ENCODE measurements around the gene EMP3.
"Not testable (repeated sequence)": the region's sequence is repeated elsewhere in the genome, so short reads cannot be mapped to it uniquely, and the experiment has no call there.

Gene EMP3, protein sequence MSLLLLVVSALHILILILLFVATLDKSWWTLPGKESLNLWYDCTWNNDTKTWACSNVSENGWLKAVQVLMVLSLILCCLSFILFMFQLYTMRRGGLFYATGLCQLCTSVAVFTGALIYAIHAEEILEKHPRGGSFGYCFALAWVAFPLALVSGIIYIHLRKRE

DNA sequence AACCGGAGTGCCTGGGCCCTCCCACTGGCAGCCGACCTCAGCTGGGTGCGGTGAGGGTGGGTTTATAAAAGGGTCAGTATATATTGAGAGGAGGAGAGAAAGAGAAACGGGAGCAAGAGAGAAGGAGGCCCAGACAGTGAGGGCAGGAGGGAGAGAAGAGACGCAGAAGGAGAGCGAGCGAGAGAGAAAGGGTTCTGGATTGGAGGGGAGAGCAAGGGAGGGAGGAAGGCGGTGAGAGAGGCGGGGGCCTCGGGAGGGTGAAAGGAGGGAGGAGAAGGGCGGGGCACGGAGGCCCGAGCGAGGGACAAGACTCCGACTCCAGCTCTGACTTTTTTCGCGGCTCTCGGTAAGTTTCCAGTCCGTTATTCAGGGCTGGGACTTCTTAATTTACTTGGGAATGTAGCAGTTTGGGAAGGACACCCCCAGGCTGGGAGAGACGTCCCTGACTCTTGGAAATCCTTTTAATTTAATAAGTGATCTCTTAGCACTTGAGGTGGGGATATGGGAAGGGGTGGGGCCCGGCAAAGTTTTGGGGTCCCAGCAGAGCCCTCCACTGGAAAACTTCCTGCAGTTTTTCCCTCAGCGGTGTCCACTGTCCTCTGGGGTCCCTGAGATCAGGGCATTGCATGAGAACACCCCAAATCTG, at the start of gene EMP3:
TSS of gene EMP3 (plus strand) at position 288 of the 646 bp plus-strand sequence. CDS start 1,293 bp downstream, outside the sequence.
- Histone ChIP-seq H3K36me3 (replicated peaks) (no peaks in the 10 kb centered on the region), H3K4me1 (peaks cover 17% of the 10 kb centered on the region), H3K4me3 (peak within 1 kb of the TSS; percentile 36), H3K9me3 (no peaks in the 10 kb centered on the region), H3K27me3 (ENCODE audit: low read depth) (no peaks in the 10 kb centered on the region)
- peak; percentile 83 to 92 for DNase-seq (ENCODE audit: low spot score in 2 of 2)
- in situ Hi-C loops (cut with MboI; ENCODE audit: low sequenced_read_pairs): no loop called here

DNA sequence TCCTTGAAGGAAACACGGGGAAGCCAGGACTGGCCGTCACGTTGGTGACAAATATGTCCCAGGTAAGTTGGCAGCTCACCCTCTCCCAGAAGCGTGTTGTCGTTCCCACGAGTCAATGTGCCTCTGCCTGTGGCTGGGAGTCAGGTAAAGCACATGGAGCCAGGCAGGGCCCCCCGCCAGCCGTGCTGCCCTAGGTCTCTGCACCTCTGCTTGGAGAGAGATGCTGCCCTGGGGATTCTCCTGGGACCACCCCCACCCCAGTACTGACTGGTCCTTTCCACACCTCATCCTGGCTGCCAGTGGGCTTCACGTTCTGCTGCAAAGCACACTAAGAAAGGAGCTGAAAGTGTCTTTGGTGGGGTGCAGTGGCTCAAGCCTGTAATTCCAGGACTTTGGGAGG, 45.6 kb upstream of the EMP3 start:
- Histone ChIP-seq H3K4me1 (no peaks in the 10 kb centered on the region), H3K4me3 (no peak overlapping the region), H3K27me3 (ENCODE audit: low read depth) (no peaks in the 10 kb centered on the region), H3K36me3 (replicated peaks) (peaks cover 34% of the 10 kb centered on the region), H3K9me3 (no peaks in the 10 kb centered on the region; the same call in 1 of the 2 replicates)
- in situ Hi-C loops (cut with MboI; ENCODE audit: low sequenced_read_pairs): no loop called here
- no peak for DNase-seq (ENCODE audit: low spot score in 2 of 2)

DNA sequence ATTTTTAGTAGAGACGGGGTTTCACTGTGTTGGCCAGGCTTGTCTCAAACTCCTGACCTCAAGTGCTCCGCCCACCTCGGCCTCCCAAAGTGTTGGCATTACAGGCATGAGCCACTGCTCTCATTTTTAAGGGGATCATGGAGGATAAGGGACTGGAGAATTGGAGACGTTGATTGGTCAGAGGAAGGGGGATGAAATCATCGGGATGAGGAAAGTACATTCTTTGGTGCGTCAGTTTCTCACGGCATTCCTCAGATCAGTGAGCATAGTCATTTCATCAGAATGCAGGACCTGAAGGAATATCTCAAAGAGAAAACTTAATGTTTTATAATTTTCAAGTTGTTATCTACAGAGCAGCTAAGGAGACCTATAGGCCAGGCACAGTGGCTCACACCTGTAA, 41.4 kb upstream of the EMP3 start:
- Histone ChIP-seq H3K9me3 (no peaks in the 10 kb centered on the region; the same call in 1 of the 2 replicates), H3K27me3 (ENCODE audit: low read depth) (no peaks in the 10 kb centered on the region), H3K4me1 (no peaks in the 10 kb centered on the region), H3K4me3 (no peak overlapping the region), H3K36me3 (replicated peaks) (peaks cover 57% of the 10 kb centered on the region)
- in situ Hi-C loops (cut with MboI; ENCODE audit: low sequenced_read_pairs): no loop called here
- no peak for DNase-seq (ENCODE audit: low spot score in 2 of 2)

DNA sequence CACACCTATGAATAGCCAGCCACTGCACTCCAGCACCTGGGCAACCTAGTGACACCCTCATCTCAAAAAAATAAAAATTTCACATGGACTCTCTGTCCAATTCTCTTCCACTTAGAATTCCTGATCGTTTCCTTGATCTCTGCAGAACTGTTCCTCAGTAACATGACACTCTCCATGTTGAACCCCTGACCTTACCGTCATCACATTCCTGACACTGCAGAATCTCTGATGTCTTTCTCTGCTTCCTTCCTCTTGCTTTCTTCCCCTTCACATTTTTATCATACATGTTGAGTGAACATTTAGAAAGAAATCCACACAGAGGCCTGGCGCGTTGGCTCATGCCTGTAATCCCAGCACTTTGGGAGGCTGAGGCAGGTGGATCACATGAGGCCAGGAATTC, 40.5 kb upstream of the EMP3 start:
- in situ Hi-C loops (cut with MboI; ENCODE audit: low sequenced_read_pairs): no loop called here
- no peak for DNase-seq (ENCODE audit: low spot score in 2 of 2)
- H3K9me3 ChIP-seq: no peaks in the 10 kb centered on the region; the same call in 1 of the 2 replicates
- H3K4me3 ChIP-seq: no peak overlapping the region
- no peaks in the 10 kb centered on the region for H3K27me3 ChIP-seq (ENCODE audit: low read depth)
- H3K4me1 ChIP-seq: no peaks in the 10 kb centered on the region
- H3K36me3 ChIP-seq (replicated peaks): peaks cover 54% of the 10 kb centered on the region

DNA sequence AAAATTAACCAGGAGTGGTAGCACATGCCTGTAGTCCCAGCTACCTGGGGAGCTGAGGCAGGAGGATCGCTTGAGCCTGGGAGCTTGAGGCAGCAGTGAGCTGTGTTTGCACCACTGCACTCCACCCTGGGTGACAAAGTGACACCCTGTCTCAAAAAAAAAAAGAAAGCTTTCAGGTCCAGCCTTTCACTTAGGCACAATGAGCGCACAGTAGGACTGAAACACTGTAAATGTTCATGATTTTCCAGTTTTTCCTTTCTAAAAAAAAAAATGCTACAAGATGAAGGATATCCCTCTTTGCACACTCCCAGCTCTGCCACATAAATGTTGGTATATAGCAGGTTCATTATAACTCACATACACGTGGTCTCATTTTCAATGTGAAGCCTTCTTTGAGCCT, 37.6 kb upstream of the EMP3 start:
- no peak for DNase-seq (ENCODE audit: low spot score in 2 of 2)
- H3K9me3 ChIP-seq: no peaks in the 10 kb centered on the region; the same call in 1 of the 2 replicates
- peaks cover 44% of the 10 kb centered on the region for H3K36me3 ChIP-seq (replicated peaks)
- in situ Hi-C loops (cut with MboI; ENCODE audit: low sequenced_read_pairs): no loop called here
- H3K4me1 ChIP-seq: no peaks in the 10 kb centered on the region
- H3K4me3 ChIP-seq: no peak overlapping the region
- H3K27me3 ChIP-seq (ENCODE audit: low read depth): no peaks in the 10 kb centered on the region

DNA sequence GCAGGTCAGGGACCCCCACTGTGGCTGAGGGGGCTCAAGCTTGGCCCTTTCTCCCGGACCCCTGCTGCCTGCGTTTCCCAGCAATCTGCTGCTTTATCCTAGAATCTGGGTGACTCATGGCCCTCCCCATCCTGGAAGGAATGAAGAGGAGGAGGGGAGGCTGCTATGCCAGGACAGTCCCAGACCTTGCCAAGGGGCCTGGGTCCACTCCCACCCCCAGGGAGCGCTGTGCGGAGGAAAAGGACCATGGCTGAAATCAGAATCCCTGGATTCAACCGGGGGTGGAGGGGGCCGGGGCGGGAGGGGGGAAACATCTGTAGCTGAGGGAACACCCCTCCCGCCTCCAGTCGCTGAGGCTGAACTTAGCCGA, 35.0 kb upstream of the EMP3 start:
- no peaks in the 10 kb centered on the region; the same call in 1 of the 2 replicates for H3K9me3 ChIP-seq
- peaks cover 20% of the 10 kb centered on the region for H3K36me3 ChIP-seq (replicated peaks)
- in situ Hi-C loops (cut with MboI; ENCODE audit: low sequenced_read_pairs): no loop called here
- peak in 1 of 2 experiments; percentile 56 for DNase-seq (ENCODE audit: low spot score in 2 of 2)
- H3K27me3 ChIP-seq (ENCODE audit: low read depth): no peaks in the 10 kb centered on the region
- peak overlapping the region; percentile 45 for H3K4me3 ChIP-seq
- no peaks in the 10 kb centered on the region for H3K4me1 ChIP-seq

DNA sequence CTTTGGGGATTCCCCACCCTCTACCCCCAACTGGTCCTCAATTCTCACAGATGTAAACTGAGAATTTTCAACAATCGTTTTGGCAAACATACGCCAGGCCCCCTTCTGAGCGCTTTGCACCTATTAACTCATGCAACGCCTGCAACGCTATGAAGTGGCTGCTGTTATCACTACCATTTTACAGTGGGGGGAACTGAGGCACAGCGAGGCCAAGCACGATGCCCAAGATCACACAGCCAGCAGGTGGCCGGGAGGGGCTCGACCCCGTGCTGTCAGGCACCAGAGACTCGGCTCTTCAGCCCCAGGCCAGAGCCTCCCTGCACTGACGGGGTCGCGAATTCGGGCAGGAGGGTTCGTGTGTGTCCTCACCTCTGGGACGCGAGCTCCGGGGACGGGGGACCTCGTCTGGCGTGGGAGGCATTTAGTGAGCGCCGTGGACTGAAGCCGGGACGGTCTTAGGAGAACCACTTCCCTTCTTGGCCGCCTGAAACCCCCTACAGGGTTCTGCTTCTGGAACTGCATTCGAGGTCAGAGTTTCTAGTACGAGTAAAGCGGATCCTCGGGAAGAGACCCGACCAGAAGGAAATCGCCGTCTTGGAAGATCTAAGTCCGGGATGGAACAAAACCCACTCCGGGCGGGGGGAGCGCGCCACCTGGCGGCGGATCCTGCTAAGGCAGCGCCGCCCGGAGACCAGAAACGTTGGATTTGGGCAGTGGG, 34.4 kb upstream of the EMP3 start:
- peaks cover 15% of the 10 kb centered on the region for H3K36me3 ChIP-seq (replicated peaks)
- H3K4me1 ChIP-seq: no peaks in the 10 kb centered on the region
- in situ Hi-C loops (cut with MboI; ENCODE audit: low sequenced_read_pairs): no loop called here
- H3K4me3 ChIP-seq: peak overlapping the region; percentile 45
- H3K9me3 ChIP-seq: no peaks in the 10 kb centered on the region; the same call in 1 of the 2 replicates
- H3K27me3 ChIP-seq (ENCODE audit: low read depth): no peaks in the 10 kb centered on the region
- peak; percentile 77 to 88 for DNase-seq (ENCODE audit: low spot score in 2 of 2)

DNA sequence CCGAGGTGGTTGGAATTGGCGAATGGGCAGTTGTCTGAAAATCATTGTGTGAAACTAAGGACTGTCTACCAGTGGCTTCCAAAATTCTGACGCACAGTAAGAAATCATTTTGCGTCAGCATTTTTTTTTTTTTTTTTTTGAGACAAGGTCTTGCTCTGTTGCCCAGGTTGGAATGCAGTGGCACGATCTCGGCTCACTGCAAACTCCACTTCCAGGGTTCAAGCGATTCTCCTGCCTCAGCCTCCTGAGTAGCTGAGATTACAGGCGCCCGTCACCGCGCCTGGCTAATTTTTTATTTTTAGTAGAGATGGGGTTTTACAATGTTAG, 33.9 kb upstream of the EMP3 start:
- H3K36me3 ChIP-seq (replicated peaks); in situ Hi-C loops (cut with MboI; ENCODE audit: low sequenced_read_pairs); H3K27me3 ChIP-seq (ENCODE audit: low read depth); DNase-seq (ENCODE audit: low spot score in 2 of 2); H3K4me1 ChIP-seq; H3K9me3 ChIP-seq: not testable (repeated sequence)
- peak overlapping the region; percentile 45 for H3K4me3 ChIP-seq

DNA sequence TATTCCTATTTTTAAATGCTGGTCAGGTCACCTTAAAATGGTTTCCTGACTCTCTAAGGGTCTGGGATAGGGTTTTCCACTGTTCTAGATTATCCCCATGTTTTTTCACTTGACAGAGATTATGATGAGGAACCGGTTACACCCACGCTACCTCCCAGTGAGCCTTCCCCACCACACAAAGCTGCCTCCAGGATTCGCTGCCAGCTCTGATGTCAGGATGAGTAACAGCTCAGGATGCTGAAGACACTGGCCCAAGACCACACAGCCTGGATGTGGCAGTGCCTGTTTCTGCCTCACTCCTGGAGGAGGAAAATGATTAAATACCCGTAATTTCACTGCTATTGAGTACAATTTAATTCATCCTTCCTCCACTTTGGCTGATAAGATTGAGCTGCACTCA, 32.6 kb upstream of the EMP3 start:
- H3K4me1 ChIP-seq: no peaks in the 10 kb centered on the region
- DNase-seq (ENCODE audit: low spot score in 2 of 2): no peak
- no peaks in the 10 kb centered on the region for H3K9me3 ChIP-seq
- H3K27me3 ChIP-seq (ENCODE audit: low read depth): no peaks in the 10 kb centered on the region
- in situ Hi-C loops (cut with MboI; ENCODE audit: low sequenced_read_pairs): no loop called here
- 0 out of 2 replicates have a peak, but pooled peaks cover 2% of the 10 kb centered on the region for H3K36me3 ChIP-seq (replicated peaks)
- H3K4me3 ChIP-seq: no peak overlapping the region

DNA sequence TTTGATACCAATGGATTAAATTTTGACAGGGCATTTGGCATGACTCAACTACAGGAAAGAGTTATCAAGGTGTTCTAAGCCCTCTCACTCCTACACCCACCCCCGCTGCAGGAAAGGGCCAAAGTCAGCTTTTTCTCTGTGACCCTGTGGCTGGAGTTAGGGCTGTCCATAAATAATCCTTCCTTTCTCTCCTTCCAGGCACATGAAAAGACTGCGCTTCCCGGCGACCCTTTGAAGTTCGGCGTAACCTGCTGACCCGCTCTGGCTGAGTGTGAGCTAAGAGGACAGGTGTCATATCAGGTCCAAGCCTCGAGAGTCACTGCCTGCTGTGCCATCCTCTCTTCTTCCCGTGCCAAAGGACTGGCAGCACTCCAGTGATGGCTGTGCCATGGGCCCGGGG, 29.9 kb upstream of the EMP3 start:
- Histone ChIP-seq H3K9me3 (no peaks in the 10 kb centered on the region), H3K36me3 (replicated peaks) (no peaks in the 10 kb centered on the region), H3K4me1 (no peaks in the 10 kb centered on the region), H3K4me3 (no peak overlapping the region), H3K27me3 (ENCODE audit: low read depth) (no peaks in the 10 kb centered on the region)
- in situ Hi-C loops (cut with MboI; ENCODE audit: low sequenced_read_pairs): no loop called here
- DNase-seq (ENCODE audit: low spot score in 2 of 2): no peak

DNA sequence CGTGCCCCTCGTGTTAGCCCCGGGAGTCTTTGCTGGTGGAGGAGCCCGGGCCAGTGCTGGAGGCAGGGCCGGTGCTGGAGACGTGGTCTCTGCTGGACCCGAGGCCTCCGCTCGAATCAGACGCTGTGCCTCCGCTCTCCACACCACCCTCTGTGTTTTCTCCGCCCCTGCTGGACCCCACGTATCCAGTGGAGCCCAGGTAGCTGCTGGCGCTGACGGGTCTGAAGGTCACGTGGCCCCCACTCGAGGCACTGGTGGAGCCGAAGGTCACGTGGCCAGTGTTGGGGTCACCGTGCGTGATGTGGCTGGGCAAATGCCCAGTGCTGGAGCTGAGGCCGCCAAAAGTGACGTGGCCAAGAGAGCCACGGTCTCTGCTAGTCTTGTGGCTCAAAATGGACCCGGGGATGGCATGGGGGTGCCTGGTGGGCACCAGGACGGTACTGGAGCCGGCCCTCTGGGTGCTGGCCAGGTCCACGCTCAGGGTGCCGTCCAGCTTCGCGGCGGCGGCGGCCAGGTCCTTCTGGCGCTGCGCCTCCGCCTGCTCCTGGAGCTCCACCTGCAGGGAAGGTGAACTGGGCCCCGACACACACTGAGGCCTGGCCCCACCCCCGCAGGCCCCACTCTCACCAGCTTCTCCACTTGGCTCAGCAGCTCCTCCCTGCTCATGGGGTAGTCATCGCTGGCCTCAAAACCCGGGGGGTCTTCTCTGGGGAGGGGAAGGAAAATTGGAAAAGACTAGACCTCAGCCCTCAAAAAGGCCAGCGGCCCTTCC, 28.2 kb upstream of the EMP3 start:
- H3K4me1 ChIP-seq: no peaks in the 10 kb centered on the region
- no peak for DNase-seq (ENCODE audit: low spot score in 2 of 2)
- no peaks in the 10 kb centered on the region for H3K27me3 ChIP-seq (ENCODE audit: low read depth)
- no peaks in the 10 kb centered on the region for H3K9me3 ChIP-seq
- no peaks in the 10 kb centered on the region for H3K36me3 ChIP-seq (replicated peaks)
- no peak overlapping the region for H3K4me3 ChIP-seq
- in situ Hi-C loops (cut with MboI; ENCODE audit: low sequenced_read_pairs): no loop called here

DNA sequence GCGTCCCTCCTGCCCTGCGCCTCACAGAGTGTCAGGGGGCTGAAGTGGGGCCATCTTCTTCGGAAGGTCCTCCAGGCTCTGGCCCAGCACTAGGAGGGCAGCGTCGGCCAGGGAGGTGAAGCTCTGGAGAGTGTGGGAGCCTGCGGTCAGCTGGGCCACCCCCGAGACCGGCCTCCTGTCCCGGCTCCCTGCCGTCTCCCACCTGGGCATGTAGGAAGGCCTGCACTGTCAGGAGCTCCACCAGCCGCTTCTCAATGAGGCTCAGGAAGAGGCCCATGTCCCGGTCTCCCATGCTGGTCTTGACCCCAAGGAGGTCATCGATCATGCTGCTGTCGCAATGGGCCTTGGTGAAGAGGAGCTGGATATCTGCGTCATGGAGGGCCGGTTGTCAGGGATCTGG, 27.4 kb upstream of the EMP3 start:
- no peaks in the 10 kb centered on the region for H3K4me1 ChIP-seq
- in situ Hi-C loops (cut with MboI; ENCODE audit: low sequenced_read_pairs): no loop called here
- H3K27me3 ChIP-seq (ENCODE audit: low read depth): no peaks in the 10 kb centered on the region
- no peaks in the 10 kb centered on the region for H3K36me3 ChIP-seq (replicated peaks)
- no peak for DNase-seq (ENCODE audit: low spot score in 2 of 2)
- no peaks in the 10 kb centered on the region for H3K9me3 ChIP-seq
- no peak overlapping the region for H3K4me3 ChIP-seq

DNA sequence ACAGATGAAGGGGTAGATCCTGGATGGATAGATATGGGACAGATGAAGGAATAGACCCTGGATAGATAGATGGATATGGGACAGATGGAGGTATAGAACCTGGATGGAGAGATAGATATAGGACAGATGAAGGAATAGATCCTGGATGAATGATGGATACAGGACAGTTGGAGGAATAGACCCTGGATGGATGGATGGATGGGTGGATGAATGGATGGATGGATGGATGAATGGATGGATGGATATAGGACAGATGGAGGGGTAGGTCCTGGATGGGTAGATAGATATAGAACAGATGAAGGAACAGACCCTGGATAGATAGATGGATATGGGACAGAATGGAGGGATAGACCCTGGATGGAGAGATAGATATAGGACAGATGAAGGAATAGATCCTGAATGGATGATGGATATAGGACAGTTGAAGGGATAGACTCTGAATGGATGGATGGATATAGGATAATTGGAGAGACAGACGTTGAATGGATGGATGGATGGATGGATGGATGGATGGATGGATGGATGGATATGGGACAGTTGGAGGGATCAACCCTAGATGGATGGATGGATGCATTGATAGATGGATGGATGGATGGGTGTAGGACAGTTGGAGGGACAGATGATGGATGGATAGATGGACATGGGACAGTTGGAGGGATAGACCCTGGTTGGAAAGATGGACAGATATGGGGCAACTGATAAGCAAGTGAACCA, 23.3 kb upstream of the EMP3 start:
- no peaks in the 10 kb centered on the region for H3K4me1 ChIP-seq
- H3K36me3 ChIP-seq (replicated peaks): no peaks in the 10 kb centered on the region
- H3K4me3 ChIP-seq: no peak overlapping the region
- H3K9me3 ChIP-seq: no peaks in the 10 kb centered on the region
- no peaks in the 10 kb centered on the region for H3K27me3 ChIP-seq (ENCODE audit: low read depth)
- in situ Hi-C loops (cut with MboI; ENCODE audit: low sequenced_read_pairs): no loop called here
- no peak for DNase-seq (ENCODE audit: low spot score in 2 of 2)
